HG03135 (cell line): ENCODE measurements around the gene MAGI1.

Experiments
- ATAC-seq: cut with Tn5 transposase; IDR thresholded peaks from one replicate; pipeline ENCODE4 v1.9.1; 2021; ENCODE audit warnings: mild to moderate bottlenecking, moderate library complexity; ENCODE audit not compliant: unreplicated experiment

Gene MAGI1

GRCh38 chr3:65411367-65411766 is 627.4 kb downstream of the MAGI1 start:
- ATAC-seq: no peak

- no peak for ATAC-seq
Observed at GRCh38 chr3:65409176-65409569, 629.5 kb downstream of the MAGI1 start.

GRCh38 chr3:65408531-65409175 is 630.1 kb downstream of the MAGI1 start:
- no peak for ATAC-seq

GRCh38 chr3:65406470-65406869 is 632.2 kb downstream of the MAGI1 start:
- ATAC-seq: no peak

- ATAC-seq: no peak
Observed at GRCh38 chr3:65402597-65402996, 636.1 kb downstream of the MAGI1 start.

GRCh38 chr3:65401359-65402305 is 637.1 kb downstream of the MAGI1 start:
- ATAC-seq: no peak

GRCh38 chr3:65400899-65401298 is 637.8 kb downstream of the MAGI1 start:
- ATAC-seq: no peak

GRCh38 chr3:65398953-65399352 is 639.8 kb downstream of the MAGI1 start:
- no peak for ATAC-seq

- ATAC-seq: no peak
Observed at GRCh38 chr3:65396078-65396477, 642.6 kb downstream of the MAGI1 start.

GRCh38 chr3:65391068-65391467 is 647.6 kb downstream of the MAGI1 start:
- no peak for ATAC-seq

- no peak for ATAC-seq
Observed at GRCh38 chr3:65385805-65386204, 652.9 kb downstream of the MAGI1 start.

- ATAC-seq: no peak
Observed at GRCh38 chr3:65381496-65382010, 657.2 kb downstream of the MAGI1 start.

- ATAC-seq: no peak
Observed at GRCh38 chr3:65379223-65379622, 659.5 kb downstream of the MAGI1 start.

GRCh38 chr3:65377637-65378036 is 661.1 kb downstream of the MAGI1 start:
- ATAC-seq: no peak

GRCh38 chr3:65376426-65376825 is 662.3 kb downstream of the MAGI1 start:
- no peak for ATAC-seq

- no peak for ATAC-seq
Observed at GRCh38 chr3:65371053-65371452, 667.7 kb downstream of the MAGI1 start.

GRCh38 chr3:65368866-65369265 is 669.9 kb downstream of the MAGI1 start:
- ATAC-seq: no peak

- no peak for ATAC-seq
Observed at GRCh38 chr3:65362688-65363087, 676.0 kb downstream of the MAGI1 start.

GRCh38 chr3:65361448-65361847 is 677.3 kb downstream of the MAGI1 start:
- no peak for ATAC-seq

- ATAC-seq: no peak
Observed at GRCh38 chr3:65356331-65357248, 682.1 kb downstream of the MAGI1 start.

- no peak for ATAC-seq
Observed at GRCh38 chr3:65354880-65355279, 683.8 kb downstream of the MAGI1 start.
